ENCODE measurements around the gene TRAPPC2. TPM values are rescaled to one million over a fixed set of nuclear protein-coding genes. Genes with fewer than 3 reads are reported as not detected.
"Not testable (repeated sequence)": the region's sequence is repeated elsewhere in the genome, so short reads cannot be mapped to it uniquely, and the experiment has no call there.

The TRAPPC2 gene
- total RNA-seq, 1 experiment from 2014 or later, result 19.0 TPM

DNA sequence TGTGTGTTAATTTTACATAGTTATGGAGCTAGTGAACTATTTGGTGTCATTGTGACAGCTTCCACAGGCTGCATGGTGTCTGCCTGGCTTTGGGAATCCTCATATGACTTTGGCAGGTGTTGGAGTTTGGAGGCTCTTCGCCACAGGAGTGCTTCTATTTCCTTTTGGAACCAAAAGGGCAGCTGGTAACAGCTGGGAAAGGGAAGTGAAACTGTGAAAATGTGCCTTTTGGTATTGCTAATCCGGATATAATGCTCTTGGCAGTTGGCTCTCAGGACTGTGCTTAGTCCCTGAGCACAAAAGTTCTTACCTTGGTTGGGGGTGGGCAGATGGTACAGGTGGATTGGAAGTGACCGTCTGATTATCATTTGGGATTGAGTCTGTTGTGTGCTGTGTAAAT is 18.2 kb upstream of the TRAPPC2 start:
- in situ Hi-C loops (cut with HindIII; ENCODE audit: low pct_unique_long_range_greater_than_20kb, low sequenced_read_pairs), result no loop called here
- DNase-seq (ENCODE audit: low read depth, low spot score), result no peak

- no peak for DNase-seq (ENCODE audit: low read depth, low spot score)
- in situ Hi-C loops (cut with HindIII; ENCODE audit: low pct_unique_long_range_greater_than_20kb, low sequenced_read_pairs), result no loop called here
Measured at GRCh38 chrX:13752141-13752540, 17.7 kb upstream of the TRAPPC2 start.

DNA sequence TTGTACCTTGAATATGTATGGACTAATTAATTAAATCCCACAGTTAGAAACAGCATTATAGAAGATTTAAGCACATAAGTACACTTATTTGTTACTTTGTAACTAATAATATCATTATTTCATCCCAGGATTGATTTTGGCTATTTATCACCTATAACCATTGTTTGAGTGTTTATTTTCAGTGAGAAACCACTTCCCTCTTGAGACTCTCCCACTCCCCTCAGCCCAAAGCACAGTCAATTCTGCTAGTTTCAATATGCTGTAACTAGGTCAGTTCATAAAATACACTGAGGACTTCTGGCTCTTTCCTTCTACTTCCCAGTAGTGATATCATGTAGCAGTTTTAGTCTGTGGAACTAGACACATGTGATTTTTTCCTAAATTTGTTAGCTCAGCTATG is 16.4 kb upstream of the TRAPPC2 start:
- DNase-seq (ENCODE audit: low read depth, low spot score), result no peak
- in situ Hi-C loops (cut with HindIII; ENCODE audit: low pct_unique_long_range_greater_than_20kb, low sequenced_read_pairs), result no loop called here

DNA sequence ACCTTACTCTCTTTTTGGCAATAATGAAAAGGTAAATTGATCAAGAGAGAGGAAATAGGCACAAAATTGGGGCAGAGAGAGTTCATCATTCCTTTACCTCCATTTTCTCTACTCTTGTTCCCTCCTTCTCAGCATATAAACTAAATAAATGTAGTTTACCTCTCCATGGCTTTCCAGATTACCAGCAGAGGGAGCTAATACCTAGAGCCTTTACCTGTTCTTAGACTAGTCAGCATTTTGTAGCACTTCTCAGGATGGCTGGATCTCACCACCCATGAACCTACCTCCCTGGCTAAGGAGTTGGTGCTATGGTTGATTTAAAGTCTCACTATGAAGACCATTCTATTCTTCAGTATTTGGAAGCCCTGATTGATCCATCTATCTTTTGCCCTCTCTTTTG is 15.8 kb upstream of the TRAPPC2 start:
- DNase-seq (ENCODE audit: low read depth, low spot score), result peak; percentile 67
- in situ Hi-C loops (cut with HindIII; ENCODE audit: low pct_unique_long_range_greater_than_20kb, low sequenced_read_pairs), result no loop called here

DNA sequence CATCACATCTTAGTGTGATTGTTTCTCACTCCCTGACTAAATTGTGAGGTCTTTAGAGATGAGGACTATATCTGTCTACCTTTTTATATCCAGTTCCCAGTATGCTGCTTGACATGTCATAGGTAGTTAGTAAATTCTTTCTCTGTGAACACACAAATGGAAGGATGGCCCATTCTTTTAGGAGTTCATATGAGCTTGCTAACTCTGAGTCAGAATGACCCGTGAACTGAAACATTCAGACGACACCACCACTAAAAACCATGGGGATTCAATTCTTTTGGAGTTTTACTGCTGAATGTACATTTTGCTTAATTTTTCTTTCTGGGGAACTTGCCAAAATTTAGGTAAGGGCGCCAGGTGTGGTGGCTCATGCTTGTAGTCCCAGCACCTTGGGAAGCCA is 14.1 kb upstream of the TRAPPC2 start:
- in situ Hi-C loops (cut with HindIII; ENCODE audit: low pct_unique_long_range_greater_than_20kb, low sequenced_read_pairs), result no loop called here
- DNase-seq (ENCODE audit: low read depth, low spot score), result no peak

- in situ Hi-C loops (cut with HindIII; ENCODE audit: low pct_unique_long_range_greater_than_20kb, low sequenced_read_pairs), result no loop called here
- peak; percentile 70 for DNase-seq (ENCODE audit: low read depth, low spot score)
Measured at GRCh38 chrX:13747836-13748235, 13.4 kb upstream of the TRAPPC2 start.

- in situ Hi-C loops (cut with HindIII; ENCODE audit: low pct_unique_long_range_greater_than_20kb, low sequenced_read_pairs), result no loop called here
- DNase-seq (ENCODE audit: low read depth, low spot score), result no peak
Measured at GRCh38 chrX:13742397-13743176, 8.2 kb upstream of the TRAPPC2 start.

- in situ Hi-C loops (cut with HindIII; ENCODE audit: low pct_unique_long_range_greater_than_20kb, low sequenced_read_pairs), result no loop called here
- no peak for DNase-seq (ENCODE audit: low read depth, low spot score)
Measured at GRCh38 chrX:13741695-13742094, 7.3 kb upstream of the TRAPPC2 start.

DNA sequence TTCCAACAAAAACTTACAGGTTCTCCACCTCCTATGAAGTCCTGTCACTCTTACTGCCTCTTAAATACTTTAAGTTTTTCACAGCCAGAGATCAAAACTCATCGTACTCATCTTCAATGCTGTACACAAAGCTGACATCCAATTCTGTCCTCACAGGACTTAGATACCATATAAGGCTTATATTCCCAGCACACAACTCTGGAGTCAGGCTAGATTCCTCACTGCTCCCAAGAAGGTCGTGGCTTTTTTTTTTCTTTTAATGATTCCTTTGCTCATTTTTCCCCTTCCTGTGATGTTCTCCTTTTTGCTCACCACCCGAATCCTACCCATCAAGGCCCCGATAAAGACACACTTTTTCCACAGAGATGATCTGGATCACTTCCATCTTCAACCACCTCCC is 914 bp downstream of the TRAPPC2 start:
- no peak for DNase-seq (ENCODE audit: low read depth, low spot score)
- in situ Hi-C loops (cut with HindIII; ENCODE audit: low pct_unique_long_range_greater_than_20kb, low sequenced_read_pairs), result no loop called here

GRCh38 chrX:13732246-13733067 is 2.0 kb downstream of the TRAPPC2 start:
- DNase-seq (ENCODE audit: low read depth, low spot score), result no peak
- in situ Hi-C loops (cut with HindIII; ENCODE audit: low pct_unique_long_range_greater_than_20kb, low sequenced_read_pairs), result no loop called here

DNA sequence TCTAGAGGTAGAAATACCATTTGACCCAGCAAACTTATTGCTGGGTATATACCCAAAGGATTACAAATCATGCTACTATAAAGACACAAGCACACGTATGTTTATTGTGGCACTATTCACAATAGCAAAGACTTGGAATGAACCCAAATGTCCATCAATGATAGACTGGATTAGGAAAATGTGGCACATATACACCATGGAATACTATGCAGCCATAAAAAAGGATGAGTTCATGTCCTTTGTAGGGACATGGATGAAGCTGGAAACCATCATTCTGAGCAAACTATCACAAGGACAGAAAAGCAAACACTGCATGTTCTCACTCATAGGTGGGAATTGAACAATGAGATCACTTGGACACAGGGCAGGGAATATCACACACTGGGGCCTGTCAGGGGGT is 3.9 kb downstream of the TRAPPC2 start:
- DNase-seq (ENCODE audit: low read depth, low spot score); in situ Hi-C loops (cut with HindIII; ENCODE audit: low pct_unique_long_range_greater_than_20kb, low sequenced_read_pairs): not testable (repeated sequence)

DNA sequence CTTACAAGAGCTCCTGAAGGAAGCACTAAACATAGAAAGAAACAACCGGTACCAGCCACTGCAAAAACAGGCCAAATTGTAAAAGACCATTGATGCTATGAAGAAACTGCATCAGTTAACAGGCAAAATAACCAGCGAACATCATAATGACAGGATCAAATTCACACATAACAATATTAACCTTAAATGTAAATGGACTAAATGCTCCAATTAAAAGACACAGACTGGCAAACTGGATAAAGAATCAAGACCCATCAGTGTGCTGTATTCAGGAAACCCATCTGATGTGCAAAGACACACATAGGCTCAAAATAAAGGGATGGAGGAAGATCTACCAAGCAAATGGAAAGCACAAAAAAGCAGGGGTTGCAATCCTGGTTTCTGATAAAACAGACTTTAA is 7.8 kb downstream of the TRAPPC2 start:
- DNase-seq (ENCODE audit: low read depth, low spot score); in situ Hi-C loops (cut with HindIII; ENCODE audit: low pct_unique_long_range_greater_than_20kb, low sequenced_read_pairs): not testable (repeated sequence)

DNA sequence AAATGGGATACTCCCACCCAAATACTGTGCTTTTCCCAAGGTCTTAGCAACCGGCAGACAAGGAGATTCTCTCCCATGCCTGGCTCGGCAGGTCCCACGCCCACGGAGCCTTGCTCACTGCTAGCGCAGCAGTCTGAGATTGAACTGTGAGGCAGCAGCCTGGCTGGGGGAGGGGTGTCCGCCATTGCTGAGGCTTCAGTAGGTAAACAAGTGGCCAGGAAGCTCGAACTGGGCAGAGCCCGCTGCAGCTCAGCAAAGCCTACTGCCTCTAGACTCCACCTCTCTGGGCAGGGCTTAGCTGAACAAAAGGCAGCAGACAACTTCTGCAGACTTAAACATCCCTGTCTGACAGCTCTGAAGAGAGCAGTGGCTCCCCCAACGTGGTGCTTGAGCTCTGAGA is 9.5 kb downstream of the TRAPPC2 start:
- in situ Hi-C loops (cut with HindIII; ENCODE audit: low pct_unique_long_range_greater_than_20kb, low sequenced_read_pairs); DNase-seq (ENCODE audit: low read depth, low spot score): not testable (repeated sequence)

DNA sequence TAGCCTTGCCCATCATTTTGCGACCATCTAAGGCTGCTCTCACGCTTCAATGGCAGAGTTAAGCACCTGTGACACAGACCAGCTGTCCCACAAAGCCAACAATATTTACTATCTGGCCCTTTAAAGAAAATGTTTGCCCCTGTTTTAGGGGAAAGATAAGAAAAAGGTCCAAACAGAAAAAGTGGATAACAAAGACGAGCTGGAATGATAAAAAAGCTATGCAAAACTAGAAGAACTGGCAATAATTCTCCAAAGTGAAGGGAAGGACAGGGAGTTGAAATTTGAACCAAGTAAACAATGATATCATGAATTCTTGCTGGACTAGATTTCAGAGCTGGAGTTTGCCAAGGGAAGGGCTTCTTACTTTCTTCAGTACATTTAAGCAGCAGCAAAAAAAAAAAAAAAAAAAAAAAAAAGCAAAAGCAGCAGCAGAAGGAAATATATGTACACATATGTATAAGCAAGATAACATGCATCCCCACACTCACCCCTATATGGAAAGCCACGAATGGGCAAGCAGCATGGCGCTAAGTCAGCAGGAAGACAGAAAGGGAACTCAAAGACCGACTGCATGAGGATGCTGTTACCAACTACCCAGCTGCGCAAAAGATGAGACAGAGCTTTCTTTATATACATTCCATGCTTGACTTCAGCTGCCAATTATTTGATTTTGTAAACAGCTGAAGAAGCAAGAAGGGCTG is 12.5 kb downstream of the TRAPPC2 start:
- in situ Hi-C loops (cut with HindIII; ENCODE audit: low pct_unique_long_range_greater_than_20kb, low sequenced_read_pairs), result no loop called here
- DNase-seq (ENCODE audit: low read depth, low spot score), result no peak

DNA sequence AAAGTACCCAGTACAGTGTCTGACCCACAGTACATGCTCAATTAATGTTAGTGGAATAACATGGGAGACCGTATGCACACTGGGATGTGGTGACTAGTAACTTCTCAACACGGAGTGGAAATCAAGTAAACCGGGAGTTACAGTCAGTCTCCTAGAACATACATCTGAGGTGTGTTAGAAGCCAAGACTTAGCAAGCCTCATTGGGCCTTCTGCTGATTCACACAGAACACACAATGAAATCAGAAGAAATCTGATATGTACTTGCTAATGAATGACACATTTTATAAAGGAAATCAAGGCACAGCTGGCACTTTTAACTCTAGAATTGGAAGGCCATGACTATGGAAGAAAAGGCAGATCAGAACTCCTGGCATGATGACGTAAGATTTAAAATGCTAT is 13.0 kb downstream of the TRAPPC2 start:
- in situ Hi-C loops (cut with HindIII; ENCODE audit: low pct_unique_long_range_greater_than_20kb, low sequenced_read_pairs), result no loop called here
- DNase-seq (ENCODE audit: low read depth, low spot score), result no peak

DNA sequence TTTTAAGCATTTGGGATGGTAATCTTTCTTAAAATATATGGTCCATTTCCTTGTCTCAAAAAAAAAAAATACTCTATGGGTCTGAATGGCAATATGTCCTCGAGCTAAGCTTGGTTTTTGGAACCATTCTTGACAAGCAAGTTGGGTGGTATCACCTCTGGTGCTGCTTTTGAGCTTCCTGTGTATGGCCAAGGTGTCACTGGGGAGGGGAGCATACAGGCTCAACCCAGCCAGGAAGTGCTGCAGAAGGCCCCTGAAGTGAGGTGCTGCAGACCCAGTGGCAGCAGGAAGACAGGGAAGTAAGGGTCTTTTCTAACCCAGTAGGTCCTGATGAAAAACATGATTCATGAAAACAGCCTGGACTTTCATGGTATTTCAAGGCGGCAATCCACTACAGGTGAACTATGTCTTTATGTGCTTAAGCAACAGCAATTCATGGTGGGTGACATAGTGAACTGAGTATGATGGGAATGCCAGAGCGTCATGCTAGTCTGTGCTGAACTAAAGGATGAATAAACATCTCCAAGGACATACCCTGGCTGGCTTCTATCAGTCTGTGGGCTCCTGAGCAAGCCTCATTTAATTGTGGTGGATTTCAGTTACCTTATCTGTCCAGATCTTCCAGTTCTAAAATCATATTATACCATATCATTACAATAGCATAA is 15.1 kb downstream of the TRAPPC2 start:
- DNase-seq (ENCODE audit: low read depth, low spot score), result no peak
- in situ Hi-C loops (cut with HindIII; ENCODE audit: low pct_unique_long_range_greater_than_20kb, low sequenced_read_pairs), result no loop called here

GRCh38 chrX:13717700-13718472 is 16.5 kb downstream of the TRAPPC2 start:
- DNase-seq (ENCODE audit: low read depth, low spot score), result no peak
- in situ Hi-C loops (cut with HindIII; ENCODE audit: low pct_unique_long_range_greater_than_20kb, low sequenced_read_pairs), result no loop called here
